Activated CD4-positive, alpha-beta T cell treated with anti-CD3 and anti-CD28 coated beads for 1 hour (primary cell): Measurements from ENCODE around the gene RPGRIP1.
"Not testable (repeated sequence)": the region's sequence is repeated elsewhere in the genome, so short reads cannot be mapped to it uniquely, and the experiment has no call there.

ENCODE experiments used
- DNase-seq: peaks from one replicate; pipeline ENCODE4 v3.0.0-alpha.2; 2020

Gene RPGRIP1

GRCh38 chr14:21302013-21302835, 22.3 kb downstream of the RPGRIP1 start:
- DNase-seq = no peak

DNA sequence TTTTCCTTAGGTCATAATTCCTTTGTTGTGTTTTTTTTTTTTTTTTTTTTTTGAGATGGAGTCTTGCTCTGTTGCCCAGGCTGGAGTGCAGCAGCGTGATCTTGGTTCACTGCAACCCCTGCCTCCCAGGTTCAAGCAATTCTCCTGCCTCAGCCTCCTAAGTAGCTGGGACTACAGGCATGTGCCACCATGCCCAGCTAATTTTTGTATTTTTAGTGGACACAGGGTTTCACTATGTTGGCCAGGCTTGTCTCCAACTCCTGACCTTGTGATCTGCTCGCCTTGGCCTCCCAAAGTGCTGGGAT, 22.9 kb downstream of the RPGRIP1 start:
- not testable (repeated sequence) for DNase-seq

- no peak for DNase-seq
These were observed 27.8 kb downstream of the RPGRIP1 start for GRCh38 chr14:21307637-21308036.

- no peak for DNase-seq
These were observed 28.2 kb downstream of the RPGRIP1 start for GRCh38 chr14:21308132-21308478.

- peak; percentile 62 for DNase-seq
These were observed 28.8 kb downstream of the RPGRIP1 start for GRCh38 chr14:21308479-21309237.

GRCh38 chr14:21309238-21309636, 29.4 kb downstream of the RPGRIP1 start:
- DNase-seq = no peak

DNA sequence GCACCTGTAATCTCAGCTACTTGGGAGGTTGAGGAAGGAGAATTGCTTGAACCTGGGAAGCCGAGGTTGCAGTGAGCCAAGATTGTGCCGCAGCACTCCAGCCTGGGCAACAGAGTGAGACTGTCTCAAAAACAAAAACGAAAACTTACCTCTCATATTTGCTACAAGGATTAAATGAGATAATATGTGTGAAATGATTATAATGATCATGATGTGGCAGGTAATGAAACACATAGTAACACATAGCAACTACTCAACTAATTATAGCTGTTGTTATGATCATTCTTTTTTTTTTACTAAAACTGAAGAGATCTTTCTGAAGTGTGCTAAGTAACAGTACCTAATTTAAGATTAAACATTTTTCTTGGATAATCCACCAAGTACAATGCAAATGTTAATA, 30.1 kb downstream of the RPGRIP1 start:
- DNase-seq = no peak

- no peak for DNase-seq
These were observed 31.7 kb downstream of the RPGRIP1 start for GRCh38 chr14:21311614-21312013.

GRCh38 chr14:21313512-21313911, 33.6 kb downstream of the RPGRIP1 start:
- no peak for DNase-seq

DNA sequence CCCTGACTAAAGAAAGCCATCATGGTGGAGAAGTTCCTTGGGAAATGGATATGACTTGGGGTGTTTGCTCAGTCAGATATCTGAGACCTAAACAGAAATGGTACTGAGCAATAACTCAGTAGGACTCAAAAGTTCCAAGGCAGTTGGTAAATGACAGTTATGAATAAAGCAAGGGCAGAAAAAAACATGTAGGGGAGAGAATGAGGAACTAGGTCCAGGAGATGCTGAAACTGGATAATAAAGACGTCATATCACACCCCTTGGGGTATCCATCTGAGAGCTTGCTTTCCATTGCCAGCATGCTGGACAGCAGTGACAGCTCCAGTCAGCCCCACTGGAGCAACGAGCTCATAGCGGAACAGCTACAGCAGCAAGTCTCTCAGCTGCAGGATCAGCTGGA, 37.5 kb downstream of the RPGRIP1 start:
- DNase-seq = no peak

- no peak for DNase-seq
These were observed 41.0 kb downstream of the RPGRIP1 start for GRCh38 chr14:21320913-21321312.

DNA sequence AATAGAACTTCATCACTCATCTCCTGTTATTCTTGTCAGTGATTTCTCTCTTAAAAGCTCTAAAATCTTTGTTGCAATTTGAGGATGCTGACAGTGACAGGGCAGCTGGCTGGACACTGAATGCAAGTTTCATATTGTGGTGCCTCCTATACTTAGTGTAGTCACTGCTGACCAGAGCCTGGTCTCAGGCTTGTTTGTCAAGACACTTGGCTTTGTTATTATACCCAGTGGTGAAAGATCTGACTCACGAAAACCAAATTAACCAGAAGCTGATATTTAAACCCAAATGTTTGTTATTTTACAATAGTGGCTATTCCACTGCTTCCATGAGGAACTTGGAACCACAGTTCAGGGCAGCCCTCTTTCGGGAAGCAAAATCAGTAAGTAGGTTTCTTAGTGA, 42.8 kb downstream of the RPGRIP1 start:
- no peak for DNase-seq

GRCh38 chr14:21326972-21327371, 47.1 kb downstream of the RPGRIP1 start:
- no peak for DNase-seq
